NOMO-1 (cell line): ENCODE results near the gene INO80C.
"Not testable (repeated sequence)": the region's sequence is repeated elsewhere in the genome, so short reads cannot be mapped to it uniquely, and the experiment has no call there.

Experiments used
- DNase-seq, 2 experiments: peaks; one replicate each; lab custom pipeline; 2025; ENCODE audit not compliant: unreplicated experiment in 2 of 2; lab: John Stamatoyannopoulos, UW

The INO80C gene

DNA sequence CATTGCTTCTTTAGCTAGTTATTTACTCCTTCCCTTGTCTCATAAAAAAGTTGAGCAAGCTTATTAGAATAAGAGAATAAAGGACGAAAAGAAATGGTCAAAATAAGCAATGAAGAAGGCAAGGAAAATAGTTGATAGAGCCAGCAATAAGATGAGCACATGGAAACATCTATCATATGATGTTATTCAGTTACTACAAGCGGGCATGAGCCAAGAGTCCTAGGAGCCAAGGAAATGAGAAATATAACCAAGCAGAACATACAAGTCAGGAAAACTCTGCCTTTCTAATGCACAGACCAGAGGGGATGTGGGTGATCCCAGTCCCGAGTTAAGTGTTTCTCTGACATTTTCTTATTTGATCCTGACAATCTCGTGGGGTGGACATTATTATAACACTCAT, 33.9 kb downstream of the INO80C start:
- DNase-seq, result no peak

DNA sequence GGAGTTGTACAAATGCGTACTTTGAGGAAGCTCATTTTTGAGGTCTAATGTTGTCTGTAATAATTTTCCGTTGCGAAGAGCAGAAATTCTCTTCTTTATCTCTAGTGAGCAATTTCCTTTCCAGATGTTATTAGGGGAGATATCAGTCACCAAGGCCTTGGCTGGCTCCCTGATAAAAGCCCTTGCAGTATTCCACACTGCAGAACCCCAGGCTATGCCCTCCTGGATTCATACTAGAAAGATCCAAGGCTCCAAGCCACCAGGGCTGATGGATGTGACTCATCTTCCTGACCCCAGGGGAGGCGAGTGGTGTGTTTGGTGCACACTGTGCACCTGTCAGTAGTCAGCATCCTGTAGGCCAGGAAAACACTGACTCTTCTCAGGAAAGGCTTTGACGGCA, 34.7 kb downstream of the INO80C start:
- DNase-seq, result no peak

DNA sequence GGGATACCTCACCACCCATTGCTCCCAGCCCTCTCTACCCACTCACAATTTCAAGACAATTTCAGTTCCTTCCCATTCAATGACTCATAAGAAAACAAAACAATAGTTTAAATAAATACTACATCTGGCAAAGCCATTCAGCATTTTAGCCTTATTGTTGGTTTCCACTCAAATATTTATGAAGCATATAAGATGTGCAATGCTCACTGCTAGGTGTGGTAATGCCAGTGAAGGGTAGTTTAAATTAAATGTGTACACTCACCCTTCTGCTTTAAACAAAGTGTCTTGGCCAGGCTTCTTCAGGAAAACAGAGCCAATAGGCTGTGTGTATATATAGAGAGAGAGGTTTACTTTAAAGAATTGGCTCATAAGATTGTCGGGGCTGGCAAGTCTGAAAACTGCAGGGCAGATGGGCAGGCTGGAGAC, 37.0 kb downstream of the INO80C start:
- DNase-seq, result no peak

DNA sequence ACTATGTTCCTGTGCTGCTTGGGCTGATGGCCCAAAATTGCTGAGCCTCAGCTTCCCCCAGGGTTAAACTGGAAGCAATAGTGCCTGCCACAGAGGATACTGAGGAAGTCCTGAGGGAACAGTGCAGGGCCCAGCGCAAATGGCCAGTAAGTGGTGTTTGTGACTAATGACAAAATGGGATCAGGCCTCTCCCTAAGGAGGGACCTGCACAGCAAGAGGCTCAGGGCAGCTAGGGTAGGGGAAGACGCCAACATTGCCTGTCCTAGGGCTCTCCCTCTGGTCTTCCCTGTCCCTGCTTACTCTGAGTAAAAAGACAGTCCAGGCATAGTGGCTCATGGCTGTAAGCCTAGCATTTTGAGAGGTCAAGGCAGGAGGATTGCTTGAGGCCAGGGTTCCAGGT, 37.8 kb downstream of the INO80C start:
- DNase-seq, result no peak

DNA sequence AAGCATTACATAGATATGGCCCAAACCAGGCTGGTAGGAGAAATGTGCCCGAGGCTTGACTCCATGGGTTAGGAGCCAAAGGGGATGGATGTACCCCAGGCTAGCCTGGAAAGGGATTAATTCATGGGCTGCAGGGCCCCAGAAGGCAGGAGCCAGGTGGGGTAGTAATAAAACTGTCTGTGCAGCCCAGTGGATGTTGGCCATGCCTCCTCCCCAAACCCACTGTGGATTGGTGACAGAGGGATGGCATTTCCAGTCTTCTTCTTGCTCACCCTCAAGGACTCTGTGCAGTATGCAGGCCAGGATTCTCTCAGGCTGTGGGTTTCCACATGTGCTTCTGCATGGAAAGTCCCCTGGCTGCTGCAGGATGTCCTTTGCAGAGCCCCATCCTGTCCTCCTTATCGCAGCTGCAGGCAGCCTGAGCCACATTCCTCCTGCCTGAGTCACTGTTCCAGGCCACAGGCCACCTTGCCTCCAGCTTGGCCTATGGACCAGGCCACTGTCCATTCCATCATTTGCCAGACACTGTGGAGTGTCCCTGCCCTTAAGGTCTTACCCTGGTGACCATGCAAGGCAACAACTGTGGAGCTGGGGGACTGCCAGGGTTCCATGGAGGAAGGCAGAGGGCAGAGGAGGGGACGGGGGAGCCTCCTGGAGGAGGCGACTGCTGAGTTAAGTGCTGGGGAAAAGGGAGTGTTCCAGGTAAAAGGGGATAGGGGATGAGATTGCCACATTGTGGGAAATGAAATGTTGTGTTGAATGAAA, 38.9 kb downstream of the INO80C start:
- no peak for DNase-seq

DNA sequence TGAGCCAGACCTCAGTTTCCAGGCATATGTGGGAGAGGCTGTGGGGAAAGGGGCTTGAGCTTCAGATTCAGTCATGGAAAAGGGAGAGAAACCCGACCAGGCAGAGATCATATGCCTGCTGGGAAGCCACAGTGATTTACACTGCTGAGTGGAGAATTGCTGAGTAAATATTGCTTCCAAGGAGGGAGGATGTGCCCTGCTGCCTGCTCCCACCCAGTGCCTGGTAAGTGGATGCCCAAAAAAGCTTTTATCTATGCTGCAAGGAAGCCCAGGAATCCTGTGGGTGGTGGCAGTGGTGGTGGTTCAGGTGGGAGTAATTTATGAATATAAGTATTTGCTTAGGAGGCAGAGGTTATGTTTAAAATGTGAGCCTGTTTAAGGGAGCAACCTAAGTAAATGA, 39.5 kb downstream of the INO80C start:
- DNase-seq, result no peak

DNA sequence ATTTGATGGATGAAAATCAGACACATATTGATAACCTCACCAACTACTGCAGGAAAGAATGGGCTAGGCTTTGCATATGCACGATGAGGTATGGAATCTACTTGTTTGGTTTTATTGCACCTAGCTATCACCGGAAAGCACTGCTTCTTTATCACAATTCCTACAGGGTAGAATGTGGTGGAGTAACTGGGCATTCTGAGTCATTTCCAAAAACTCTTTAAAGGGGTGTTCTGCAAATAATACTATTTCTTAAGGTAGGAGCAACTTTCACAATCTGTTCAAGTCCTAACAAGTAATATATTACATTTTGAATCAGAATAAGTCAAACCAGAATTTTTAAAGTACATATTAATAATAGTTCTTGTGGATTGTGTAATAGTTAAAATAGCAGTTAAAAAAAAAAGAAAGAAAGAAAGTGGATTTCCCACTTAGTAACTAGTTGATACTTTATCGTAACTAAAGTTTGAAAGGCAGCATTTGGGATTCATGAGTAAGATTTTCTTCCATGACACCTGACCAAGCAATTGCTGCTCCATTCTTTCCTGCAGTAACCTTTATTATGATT, 40.5 kb downstream of the INO80C start:
- DNase-seq, result no peak

DNA sequence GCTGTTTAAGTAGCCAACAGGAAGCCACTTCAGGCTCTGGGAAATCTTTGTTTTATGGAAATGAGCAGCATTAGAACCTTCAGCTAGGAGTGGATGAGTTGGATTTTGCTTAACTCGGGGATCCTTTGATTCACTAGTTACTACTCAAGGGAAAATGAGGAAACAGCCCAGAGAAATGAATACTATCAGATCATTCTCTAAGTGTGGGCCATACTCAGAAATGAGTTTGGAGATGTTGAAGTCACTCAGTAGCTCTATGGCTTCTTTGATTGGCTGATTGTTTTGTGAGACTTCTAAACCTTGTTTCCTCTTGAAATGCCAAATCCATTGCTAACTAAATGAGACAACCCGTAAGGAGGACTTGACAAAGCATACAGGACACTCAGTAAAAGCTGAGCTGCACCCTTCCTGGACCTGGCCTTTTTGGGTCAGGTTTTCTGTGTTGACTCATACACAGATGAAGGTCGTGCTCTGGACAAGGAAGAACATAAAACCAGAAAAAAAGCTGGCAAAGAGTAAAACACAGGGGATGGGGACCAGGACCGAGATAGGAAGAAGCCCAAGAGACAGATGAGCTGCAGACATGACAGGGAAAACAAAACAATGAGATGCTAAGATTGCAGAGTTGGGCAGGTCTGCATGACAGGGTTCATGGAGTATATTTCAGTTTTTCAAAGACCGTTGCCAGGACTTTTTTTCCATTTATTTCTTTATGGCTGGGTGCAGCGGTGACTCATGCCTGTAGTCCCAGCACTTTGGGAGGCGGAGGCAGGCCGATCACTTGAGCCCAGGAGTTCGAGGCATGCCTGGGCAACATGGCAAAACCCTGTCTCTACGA, 41.6 kb downstream of the INO80C start:
- DNase-seq, result no peak

DNA sequence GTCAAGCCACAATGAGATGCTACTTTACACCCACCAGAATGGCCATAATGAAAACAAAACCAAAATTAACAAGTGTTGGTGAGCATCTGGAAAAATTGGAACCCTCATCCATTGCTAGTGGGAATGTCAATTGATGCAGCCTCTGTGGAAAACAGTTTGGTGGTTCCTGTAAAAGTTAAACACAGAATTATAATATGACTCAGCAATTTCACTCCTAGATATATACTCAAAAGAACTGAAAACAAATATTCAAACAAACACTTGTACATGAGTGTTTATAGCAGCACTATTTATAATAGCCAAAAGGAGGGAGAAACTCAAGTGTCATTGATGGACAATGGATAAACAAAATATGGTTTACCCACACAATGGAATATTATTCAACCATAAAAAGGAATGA, 43.0 kb downstream of the INO80C start:
- no peak for DNase-seq

DNA sequence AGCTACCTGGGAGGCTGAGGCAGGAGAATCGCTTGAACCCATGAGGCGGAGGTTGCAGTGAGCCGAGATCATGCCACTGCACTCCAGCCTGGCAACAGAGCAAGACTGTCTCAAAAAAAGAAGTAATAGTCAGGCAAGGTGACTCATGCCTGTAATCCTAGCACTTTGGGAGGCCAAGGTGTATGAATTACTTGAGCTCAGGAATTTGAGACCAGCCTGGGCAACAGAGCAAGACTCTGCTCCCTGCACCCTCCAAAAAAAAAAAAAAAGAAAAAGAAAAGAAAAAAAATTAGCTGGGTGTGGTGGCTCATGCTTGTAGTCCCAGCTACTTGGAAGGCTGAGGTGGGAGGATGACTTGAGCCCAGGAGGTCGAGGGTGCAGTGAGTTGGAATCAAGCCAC, 44.7 kb downstream of the INO80C start:
- not testable (repeated sequence) for DNase-seq

DNA sequence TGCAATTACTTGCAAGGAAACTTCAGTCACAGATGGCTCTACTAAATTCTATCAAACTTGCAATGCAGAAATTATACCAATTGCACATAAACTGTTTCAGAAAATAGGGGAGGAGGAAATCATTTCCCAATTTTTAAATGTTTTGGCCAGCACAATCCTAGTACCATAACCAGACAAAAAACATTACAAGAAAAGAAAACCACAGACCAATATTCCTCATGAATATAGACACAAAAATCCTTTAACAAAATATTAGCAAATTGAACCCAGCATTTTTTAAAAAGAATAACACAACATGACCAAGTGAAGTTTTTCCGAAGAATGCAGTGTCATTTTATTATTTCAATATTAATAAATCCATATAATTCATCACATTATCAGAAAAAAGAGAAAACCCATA, 45.8 kb downstream of the INO80C start:
- DNase-seq, result no peak

DNA sequence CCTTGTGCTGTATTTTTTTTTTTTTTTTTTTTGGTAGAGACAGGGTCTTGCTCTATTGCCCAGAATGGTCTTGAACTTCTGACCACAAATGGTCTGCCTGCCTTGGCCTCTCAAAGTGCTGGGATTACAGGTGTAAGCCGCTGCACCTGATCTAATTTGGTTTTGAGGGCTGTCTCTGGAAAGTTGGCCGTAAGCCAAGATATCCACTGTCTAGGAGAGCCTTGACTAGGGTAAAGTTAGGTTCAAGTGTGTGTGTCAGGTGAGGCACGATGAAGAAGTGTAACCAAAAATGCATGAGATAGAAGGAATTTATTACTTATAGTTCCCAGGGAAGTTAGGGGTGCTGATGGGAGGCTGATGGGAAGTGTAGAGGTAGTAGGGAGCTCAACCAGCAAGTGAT, 46.7 kb downstream of the INO80C start:
- no peak for DNase-seq

DNA sequence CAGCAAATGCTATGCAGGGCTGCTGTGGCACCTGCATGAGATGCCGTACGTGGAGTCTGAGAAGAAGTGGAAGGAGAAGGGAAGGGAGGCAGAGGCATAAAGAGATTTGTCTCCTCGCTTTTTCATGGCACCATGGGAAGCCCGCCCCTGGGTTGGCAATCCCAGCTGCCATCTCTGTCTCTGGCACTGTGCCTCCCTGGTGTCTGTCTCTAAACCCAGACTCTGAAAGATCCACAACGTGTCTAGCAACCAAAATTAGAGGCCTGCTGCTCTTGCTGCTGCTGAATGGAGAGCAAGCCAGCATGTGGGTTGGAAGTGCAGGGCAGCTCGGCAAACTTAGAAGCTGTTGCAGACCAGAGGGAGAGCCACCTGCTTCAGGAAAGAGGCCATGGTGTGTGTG, 53.1 kb downstream of the INO80C start:
- DNase-seq, result no peak

DNA sequence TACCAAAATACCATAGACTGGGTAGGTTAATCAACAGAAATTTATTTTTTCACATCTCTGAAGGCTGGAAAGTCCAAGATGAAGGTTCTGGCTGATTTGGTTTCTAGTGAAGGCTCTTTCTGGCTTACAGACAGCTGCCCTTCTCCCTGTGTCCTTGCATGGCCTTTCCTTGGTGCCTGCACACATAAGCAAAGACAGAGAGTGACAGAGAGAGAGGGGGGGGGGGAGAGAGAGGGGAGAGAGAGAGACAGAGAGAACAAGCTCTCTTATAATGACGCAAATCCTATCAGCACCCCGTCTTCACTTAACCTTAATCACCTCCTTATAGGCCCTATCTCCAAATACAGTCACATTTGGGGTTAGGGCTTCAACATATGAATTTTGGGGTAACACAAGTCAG, 53.9 kb downstream of the INO80C start:
- DNase-seq, result no peak

DNA sequence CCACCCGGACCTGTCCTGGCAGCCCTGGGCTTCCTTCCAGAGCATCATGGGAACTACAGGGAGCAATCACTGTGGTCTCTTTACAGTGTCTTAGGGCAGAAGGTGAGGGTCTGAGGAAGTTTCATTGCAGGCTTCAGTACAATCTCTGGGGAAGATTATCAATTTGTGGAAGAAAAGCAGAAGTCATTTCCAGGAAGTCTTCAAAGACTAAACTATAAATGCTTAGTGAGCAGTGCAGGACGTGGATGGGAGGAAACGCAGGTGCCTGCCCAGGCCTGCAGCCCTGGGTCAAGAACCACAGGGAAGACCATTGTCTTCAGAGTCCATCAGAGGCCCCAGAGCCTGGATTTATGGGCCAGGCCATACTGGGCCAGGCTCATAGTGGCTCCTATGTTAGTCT, 54.3 kb downstream of the INO80C start:
- DNase-seq, result peak; percentile 15 to 55

DNA sequence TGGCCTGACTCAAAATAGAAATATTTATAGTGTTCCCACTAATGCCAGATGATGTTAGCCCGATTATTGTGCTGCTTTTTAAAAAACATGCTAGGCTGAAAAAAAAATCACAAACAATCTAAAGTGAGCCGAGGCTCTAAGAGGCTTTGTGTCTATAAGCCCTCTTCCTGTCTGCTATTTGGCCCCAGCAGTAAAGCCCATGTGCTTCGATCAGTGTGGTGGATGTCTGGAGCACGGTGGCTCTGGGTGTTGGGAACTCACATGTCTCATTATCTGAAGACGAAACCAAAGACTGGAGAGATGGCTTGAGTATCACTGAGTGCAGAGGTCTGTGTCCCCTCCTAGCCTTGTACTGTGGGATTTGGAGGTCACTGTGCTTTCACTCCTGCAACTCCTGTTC, 55.1 kb downstream of the INO80C start:
- DNase-seq, result no peak

DNA sequence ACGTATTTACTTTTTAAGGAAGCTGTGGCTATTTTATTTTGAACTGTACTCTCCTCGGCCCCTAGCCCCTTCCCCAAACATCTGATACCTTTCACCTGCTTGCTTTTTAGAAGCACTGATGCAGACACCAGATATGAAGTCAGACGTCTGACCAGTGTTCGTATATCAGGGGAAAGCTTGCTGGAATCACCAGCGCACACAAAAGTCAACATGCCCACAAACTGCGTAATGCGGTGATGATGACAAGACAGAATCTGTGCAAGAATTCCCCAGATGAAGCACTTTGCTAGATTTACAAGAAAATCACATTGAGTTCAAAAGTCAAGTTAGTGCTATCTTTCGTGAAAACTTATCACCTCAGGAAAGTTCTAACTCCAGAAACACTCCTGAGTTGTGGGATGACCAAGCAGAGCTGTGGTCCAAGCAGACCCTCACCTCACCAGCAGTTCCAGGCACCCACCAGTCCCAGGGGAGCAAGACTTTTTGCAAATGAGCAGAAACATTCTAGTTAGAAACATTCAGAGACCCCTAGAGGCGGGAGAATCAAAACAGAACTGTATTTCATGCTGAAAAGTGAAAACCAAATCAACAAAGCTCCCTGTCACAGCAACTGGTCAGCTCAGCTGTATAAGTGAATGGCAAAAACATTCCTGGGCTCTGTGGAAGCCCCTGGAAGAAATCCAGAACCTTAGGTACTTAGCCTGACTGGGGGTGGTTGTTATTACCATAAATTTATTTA, 55.7 kb downstream of the INO80C start:
- DNase-seq, result no peak

DNA sequence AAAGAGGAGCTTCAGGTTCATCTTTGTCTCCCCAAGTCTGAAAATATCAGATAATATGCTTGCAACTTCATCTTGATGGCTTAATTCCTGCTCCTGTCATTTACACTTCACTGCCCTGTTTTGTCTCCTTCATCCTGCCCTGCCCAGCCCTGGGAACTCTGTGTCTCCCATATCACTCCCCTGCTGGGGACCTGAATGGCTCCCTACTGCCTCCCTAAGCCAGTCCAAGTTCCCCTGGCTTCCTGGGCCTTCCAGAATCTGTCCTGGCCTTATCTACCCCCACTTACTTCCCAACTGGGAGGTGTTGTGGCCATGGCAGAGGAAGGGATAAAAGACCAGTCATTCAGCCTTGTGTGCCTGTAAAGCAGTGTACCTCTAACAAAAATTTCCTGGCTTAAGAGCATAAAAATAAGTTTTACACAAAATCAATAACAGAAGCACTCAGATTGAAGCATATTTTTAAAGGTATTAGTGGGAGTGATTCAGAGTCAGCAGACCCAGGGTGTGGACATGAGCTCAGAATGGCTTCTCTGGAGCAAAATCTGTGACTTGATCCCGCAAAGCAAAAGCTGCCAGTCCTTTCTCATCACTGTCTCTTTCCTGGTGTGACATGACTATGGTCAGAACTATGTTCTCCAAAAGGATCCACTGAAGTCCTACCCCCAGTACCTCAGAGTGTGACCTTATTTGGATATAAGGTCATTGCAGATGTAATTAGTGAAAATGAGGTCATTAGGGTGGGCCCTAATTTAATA, 59.1 kb downstream of the INO80C start:
- no peak for DNase-seq

DNA sequence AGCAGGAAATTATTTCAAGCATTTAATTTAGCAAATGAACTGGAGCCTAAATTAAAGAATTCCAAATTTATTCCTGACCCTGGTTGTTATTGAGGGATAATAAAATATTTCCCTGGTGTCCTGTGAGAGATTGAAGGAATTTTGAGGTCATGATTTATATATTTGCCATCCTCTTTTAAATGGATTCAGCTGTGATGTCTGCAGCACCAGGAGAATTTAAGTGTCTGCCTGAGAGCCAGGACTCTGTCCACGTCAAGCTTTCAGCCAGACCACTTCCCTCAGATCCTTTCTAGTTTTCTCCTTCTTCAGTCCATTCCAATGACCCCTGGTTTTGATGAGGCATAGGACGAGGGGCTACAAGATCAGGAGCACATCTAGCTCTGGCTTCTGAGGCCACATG, 59.9 kb downstream of the INO80C start:
- no peak for DNase-seq

DNA sequence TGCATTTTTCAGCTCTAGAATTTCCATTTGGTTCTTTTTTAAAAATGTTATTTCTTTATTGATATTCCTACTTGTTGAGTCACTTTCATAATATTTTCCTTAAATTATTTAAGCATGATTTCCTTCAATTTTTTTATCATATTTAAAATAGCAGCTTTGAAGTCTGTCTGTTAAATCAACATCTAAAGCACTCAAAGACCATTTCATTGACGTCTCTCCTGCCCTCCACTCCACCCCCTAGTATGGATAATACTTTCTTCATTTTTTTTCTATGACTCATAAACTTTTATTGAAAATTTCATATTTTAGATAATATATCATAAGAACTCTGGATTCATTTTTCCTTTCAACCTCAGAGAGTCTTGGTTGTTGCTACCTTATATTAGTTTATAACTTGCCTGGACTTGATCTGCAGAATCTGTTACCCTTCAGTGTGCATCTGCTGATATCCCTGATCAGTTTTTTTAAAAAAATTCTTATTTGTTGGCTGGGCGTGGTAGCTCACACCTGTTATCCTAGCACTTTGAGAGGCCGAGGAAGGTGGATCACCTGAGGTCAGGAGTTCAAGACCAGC, 61.6 kb downstream of the INO80C start:
- no peak for DNase-seq
